GM18858 (cell line): ENCODE results near the gene SMG1.
A peak's percentile ranks its signal among the peaks of the same experiment; 100 is the strongest.
"Not testable (repeated sequence)": the region's sequence is repeated elsewhere in the genome, so short reads cannot be mapped to it uniquely, and the experiment has no call there.

Source experiments
- ATAC-seq: cut with Tn5 transposase; IDR thresholded peaks from one replicate; pipeline ENCODE4 v1.9.1; 2021; ENCODE audit not compliant: unreplicated experiment

SMG1 gene

GRCh38 chr16:18772171-18772570 is 154.0 kb downstream of the SMG1 start:
- ATAC-seq: not testable (repeated sequence)

GRCh38 chr16:18770336-18770962 is 155.8 kb downstream of the SMG1 start:
- not testable (repeated sequence) for ATAC-seq

- not testable (repeated sequence) for ATAC-seq
These were observed 159.0 kb downstream of the SMG1 start for GRCh38 chr16:18767217-18767616.

DNA sequence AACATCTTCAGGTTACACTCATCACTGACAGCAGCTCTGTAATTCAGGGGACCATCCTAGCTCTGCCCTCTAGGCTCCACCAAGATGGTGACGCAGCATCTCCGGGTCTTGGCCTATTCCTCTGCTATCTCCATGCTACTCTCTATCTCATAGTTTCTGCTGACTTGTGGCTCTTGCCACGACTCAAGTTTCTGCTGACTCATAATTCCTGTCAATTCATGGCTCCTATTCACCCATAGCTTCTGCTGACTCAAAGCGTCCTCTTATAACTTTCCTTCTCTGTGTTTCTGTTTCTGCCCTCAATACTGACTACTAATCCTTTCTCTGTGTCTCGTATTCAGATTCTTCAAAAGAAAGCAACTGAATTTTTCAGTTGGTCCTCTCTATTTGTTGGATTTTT is 163.5 kb downstream of the SMG1 start:
- peak; percentile 54 for ATAC-seq

GRCh38 chr16:18759598-18760520 is 166.3 kb downstream of the SMG1 start:
- peak; percentile 52 for ATAC-seq

- ATAC-seq: not testable (repeated sequence)
These were observed 168.1 kb downstream of the SMG1 start for GRCh38 chr16:18757960-18758660.

GRCh38 chr16:18756639-18757038 is 169.6 kb downstream of the SMG1 start:
- not testable (repeated sequence) for ATAC-seq
